IMR-90 (cell line): ENCODE data around the gene TMEM238. TPM values are rescaled to one million over a fixed set of nuclear protein-coding genes. Genes with fewer than 3 reads are reported as not detected.
A peak's percentile ranks its signal among the peaks of the same experiment; 100 is the strongest.

Experiments used
- ATAC-seq: fragments of 200-7000 bp; cut with Tn5 transposase; 2 replicates; pipeline ENCODE4 v1.9.1; 2020; ENCODE audit warnings: low read depth, mild to moderate bottlenecking, moderate library complexity
- BruUV-seq: library from RNA; stranded (reverse); fragments of 400-500 nt; replicated peaks from 2 replicates; lab custom pipeline; 2021; lab: Mats Ljungman, UMichigan
- CTCF ChIA-PET: fragments of 300-600 bp; formaldehyde crosslinking; extraction: SDS; loops from one replicate; lab custom pipeline; 2021; ENCODE audit warnings: antibody characterized with exemption; lab: Yijun Ruan, JAX
- POLR2A ChIA-PET: fragments of 300-600 bp; sonication (Branson Sonifier 250); formaldehyde crosslinking; loops from one replicate; lab custom pipeline; 2022; ENCODE audit warnings: antibody characterized with exemption; ENCODE audit not compliant: unreplicated experiment; lab: Charles Lee
- DNase-seq: peaks from one replicate; pipeline ENCODE4 v3.0.0; 2013
- H2AFZ ChIP-seq: replicated peaks from 2 replicates; pipeline ENCODE3; 2013; ENCODE audit warnings: low read length, mild to moderate bottlenecking; ENCODE audit not compliant: poor library complexity
- H2AK5ac ChIP-seq: 2 replicates; pipeline ENCODE4 v1.6.1; 2013; ENCODE audit warnings: low read depth, low read length, inconsistent platforms
- H2AK9ac ChIP-seq: replicated peaks from 2 replicates; pipeline ENCODE3; 2013; ENCODE audit warnings: mild to moderate bottlenecking, low read depth, low read length, moderate library complexity; ENCODE audit not compliant: poor library complexity
- H2BK120ac ChIP-seq: 2 replicates; pipeline ENCODE4 v1.6.1; 2013; ENCODE audit warnings: low read depth, low read length, inconsistent platforms
- H2BK15ac ChIP-seq: 3 replicates; pipeline ENCODE4 v1.6.1; 2013; ENCODE audit warnings: low read depth, low read length, inconsistent platforms
- H2BK20ac ChIP-seq: 2 replicates; pipeline ENCODE4 v1.6.1; 2013; ENCODE audit warnings: low read depth, mild to moderate bottlenecking, inconsistent platforms, low read length, moderate library complexity
- H2BK5ac ChIP-seq: 2 replicates; pipeline ENCODE4 v1.6.1; 2013; ENCODE audit warnings: mild to moderate bottlenecking, low read depth, low read length, inconsistent platforms; ENCODE audit not compliant: poor library complexity, severe bottlenecking
- H3K14ac ChIP-seq: replicated peaks from 2 replicates; pipeline ENCODE4 v1.6.1; 2013; ENCODE audit warnings: low read depth, low read length, inconsistent platforms
- H3K18ac ChIP-seq: 2 replicates; pipeline ENCODE4 v1.6.1; 2013; ENCODE audit warnings: low read depth, low read length, control low read depth
- H3K23ac ChIP-seq: 2 replicates; pipeline ENCODE4 v1.6.1; 2013; ENCODE audit warnings: low read depth, low read length, inconsistent platforms
- H3K27ac ChIP-seq: 2 replicates; pipeline ENCODE4 v1.5.1; 2013; ENCODE audit warnings: mild to moderate bottlenecking, control low read depth, low read length; ENCODE audit not compliant: insufficient read depth
- H3K27me3 ChIP-seq: 2 replicates; pipeline ENCODE4 v1.6.1; 2013; ENCODE audit warnings: low read length; ENCODE audit not compliant: control insufficient read depth, insufficient read depth
- H3K36me3 ChIP-seq: 2 replicates; pipeline ENCODE4 v1.6.1; 2013; ENCODE audit warnings: low read length, mixed read lengths; ENCODE audit not compliant: control insufficient read depth, insufficient read depth
- H3K4ac ChIP-seq: 2 replicates; pipeline ENCODE4 v1.6.1; 2013; ENCODE audit warnings: low read depth, low read length, inconsistent platforms
- H3K4me1 ChIP-seq: 2 replicates; pipeline ENCODE4 v1.6.1; 2013; ENCODE audit warnings: low read length, mixed read lengths; ENCODE audit not compliant: control insufficient read depth, insufficient read depth
- H3K4me2 ChIP-seq: 2 replicates; pipeline ENCODE4 v1.6.1; 2013; ENCODE audit warnings: low read depth, mild to moderate bottlenecking, control low read depth, low read length, moderate library complexity
- H3K4me3 ChIP-seq: 2 replicates; pipeline ENCODE4 v1.5.1; 2013; ENCODE audit warnings: low read depth, mild to moderate bottlenecking, control low read depth, low read length, moderate library complexity; ENCODE audit not compliant: insufficient read depth
- H3K56ac ChIP-seq: 2 replicates; pipeline ENCODE4 v1.6.1; 2013; ENCODE audit warnings: low read length, inconsistent platforms; ENCODE audit not compliant: insufficient read depth; ENCODE audit errors: extremely low read depth
- H3K79me1 ChIP-seq, 2 experiments: 2 replicates each; pipeline ENCODE4 v1.6.1; 2013; ENCODE audit warnings: low read length in 2 of 2, inconsistent platforms in 1 of 2, low read depth in 1 of 2
- H3K9ac ChIP-seq: 2 replicates; pipeline ENCODE4 v1.6.1; 2013; ENCODE audit warnings: low read depth, low read length, control low read depth
- H3K9me1 ChIP-seq: 2 replicates; pipeline ENCODE4 v1.6.1; 2013; ENCODE audit warnings: low read length, inconsistent platforms; ENCODE audit not compliant: insufficient read depth
- H3K9me3 ChIP-seq: 2 replicates; pipeline ENCODE4 v1.6.1; 2013; ENCODE audit warnings: low read length; ENCODE audit not compliant: control insufficient read depth, insufficient read depth
- H4K20me1 ChIP-seq: 2 replicates; pipeline ENCODE4 v1.6.1; 2013; ENCODE audit warnings: low read length, inconsistent platforms; ENCODE audit not compliant: insufficient read depth
- H4K5ac ChIP-seq: 2 replicates; pipeline ENCODE4 v1.6.1; 2013; ENCODE audit warnings: mild to moderate bottlenecking, low read depth, low read length, control low read depth
- H4K8ac ChIP-seq, 2 experiments: 2 replicates each; pipeline ENCODE4 v1.6.1; 2013; ENCODE audit warnings: low read depth in 2 of 2, low read length in 2 of 2, control low read depth in 1 of 2, inconsistent platforms in 1 of 2
- H4K91ac ChIP-seq: 2 replicates; pipeline ENCODE4 v1.6.1; 2013; ENCODE audit warnings: low read depth, low read length, inconsistent platforms; ENCODE audit not compliant: insufficient read depth
- BHLHE40 ChIP-seq: fragments of 150-350 bp; IDR thresholded peaks from 2 replicates; pipeline ENCODE4 v1.6.1; 2016; ENCODE audit warnings: mild to moderate bottlenecking, low read depth, low read length
- CEBPB ChIP-seq: IDR thresholded peaks from 2 replicates; pipeline ENCODE4 v1.6.1; 2012; ENCODE audit warnings: low read depth, low read length, improper control_type of control experiment
- CHD1 ChIP-seq: IDR thresholded peaks from 2 replicates; pipeline ENCODE4 v1.6.1; 2012; ENCODE audit warnings: low read depth, low read length, improper control_type of control experiment
- CTCF ChIP-seq: conservative IDR thresholded peaks from 2 replicates; pipeline ENCODE4 v1.5.1; 2012; ENCODE audit warnings: mild to moderate bottlenecking, low read depth, low read length, improper control_type of control experiment
- ELK1 ChIP-seq: fragments of 150-350 bp; IDR thresholded peaks from 2 replicates; pipeline ENCODE4 v1.6.1; 2016; ENCODE audit warnings: low read depth, mild to moderate bottlenecking, low read length, moderate library complexity, borderline replicate concordance
- FOS ChIP-seq: fragments of 150-350 bp; IDR thresholded peaks from 2 replicates; pipeline ENCODE4 v1.6.1; 2016; ENCODE audit warnings: low read depth, low read length
- MAFK ChIP-seq: IDR thresholded peaks from 2 replicates; pipeline ENCODE4 v1.6.1; 2012; ENCODE audit warnings: low read depth, low read length, improper control_type of control experiment
- MAZ ChIP-seq: IDR thresholded peaks from 2 replicates; pipeline ENCODE4 v1.6.1; 2012; ENCODE audit warnings: low read depth, mild to moderate bottlenecking, low read length, improper control_type of control experiment, moderate library complexity, borderline replicate concordance
- MXI1 ChIP-seq: IDR thresholded peaks from 2 replicates; pipeline ENCODE4 v1.6.1; 2012; ENCODE audit warnings: low read depth, mild to moderate bottlenecking, low read length, moderate library complexity, borderline replicate concordance
- NFE2L2 ChIP-seq: fragments of 150-350 bp; IDR thresholded peaks from 2 replicates; pipeline ENCODE4 v1.6.1; 2016; ENCODE audit warnings: low read depth, mild to moderate bottlenecking, low read length
- POLR2A ChIP-seq: IDR thresholded peaks from 2 replicates; pipeline ENCODE4 v1.6.1; 2012; ENCODE audit warnings: mild to moderate bottlenecking, low read depth, low read length
- RAD21 ChIP-seq: IDR thresholded peaks from 2 replicates; pipeline ENCODE4 v1.6.1; 2012; ENCODE audit warnings: low read length, improper control_type of control experiment
- RCOR1 ChIP-seq: IDR thresholded peaks from 2 replicates; pipeline ENCODE4 v1.6.1; 2012; ENCODE audit warnings: mild to moderate bottlenecking, low read length, improper control_type of control experiment; ENCODE audit not compliant: insufficient replicate concordance
- RFX5 ChIP-seq: IDR thresholded peaks from 2 replicates; pipeline ENCODE4 v1.8.0; 2012; ENCODE audit warnings: low read depth, mild to moderate bottlenecking, low read length, moderate library complexity
- SMC3 ChIP-seq: fragments of 150-350 bp; IDR thresholded peaks from 2 replicates; pipeline ENCODE4 v1.6.1; 2016; ENCODE audit warnings: low read depth, mild to moderate bottlenecking, antibody characterized with exemption, low read length, moderate library complexity
- USF2 ChIP-seq: fragments of 150-350 bp; IDR thresholded peaks from 2 replicates; pipeline ENCODE4 v1.6.1; 2017; ENCODE audit warnings: mild to moderate bottlenecking, antibody characterized with exemption, low read length, low read depth
- WGBS, 2 experiments: methylation state at CpG; one replicate each; pipeline versions ENCODE4 v1.1.5 to v1.1.7; 2013; ENCODE audit warnings: missing lambda C conversion rate in 2 of 2; ENCODE audit not compliant: insufficient read length in 1 of 2; ENCODE audit errors: extremely low coverage in 2 of 2; 5-methylcytosine and 5-hydroxymethylcytosine counted together
- dilution Hi-C: fragments of 300-500 bp; cut with HindIII; formaldehyde crosslinking; loops from one replicate; pipeline ENCODE4 v1.14.3; 2018; ENCODE audit warnings: low sequenced_read_pairs; ENCODE audit not compliant: unreplicated experiment
- in situ Hi-C: fragments of 300-500 bp; cut with MboI; formaldehyde crosslinking; loops from 3 replicates; pipeline ENCODE4 v1.14.3; 2019; ENCODE audit warnings: low sequenced_read_pairs, inconsistent platforms, mixed read lengths
- intact Hi-C: fragments of 100-400 bp; cut with micrococcal nuclease; formaldehyde crosslinking; loops from 2 replicates; pipeline ENCODE4 v1.10.0; 2022
- polyA plus RNA-seq, 3 experiments: library from polyadenylated mRNA; depleted of rRNA; stranded (reverse); fragments of >200 nt; gene quantifications; 2 replicates each; pipeline ENCODE4 v1.2.3, GENCODE V29; 2012; ENCODE audit warnings: low replicate concordance in 1 of 3
- total RNA-seq: library from RNA; depleted of rRNA; stranded (reverse); fragments of >200 nt; gene quantifications from 2 replicates; pipeline ENCODE4 v1.2.3, GENCODE V29; 2012

Gene TMEM238
- total and polyA plus RNA-seq, 2 of the 4 experiments (the other 2 are of a cell fraction) = not detected

DNA sequence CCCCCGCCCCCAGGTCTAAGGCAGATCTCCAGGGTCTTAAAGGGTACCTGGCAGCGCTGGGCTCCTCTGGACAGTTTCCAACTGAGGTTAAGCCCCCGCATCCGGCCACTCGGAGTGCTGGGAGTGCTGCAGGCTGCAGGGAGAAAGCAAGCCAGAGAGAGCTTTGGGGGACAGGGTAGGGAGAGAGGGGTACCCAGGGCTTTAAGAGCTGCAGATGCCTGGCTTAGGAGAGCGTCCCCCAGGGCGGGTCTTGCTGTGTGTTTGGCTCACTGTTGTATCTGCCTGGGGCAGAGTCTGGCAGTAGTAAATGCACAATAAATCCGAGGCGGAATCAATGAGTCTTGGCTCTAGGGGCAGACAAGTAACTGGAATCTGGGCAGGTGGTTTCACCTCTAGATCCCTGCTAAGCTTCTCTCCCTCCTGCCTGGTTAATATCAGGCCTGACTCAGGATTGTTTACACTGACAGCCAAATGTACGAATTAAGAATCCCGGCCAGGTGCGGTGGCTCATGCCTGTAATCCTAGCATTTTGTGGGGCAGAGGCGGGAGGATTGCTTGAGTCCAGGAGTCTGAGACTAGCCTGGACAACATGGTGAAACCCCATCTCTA, 28.8 kb downstream of the TMEM238 start:
- ChIA-PET POLR2A (no interaction called here), CTCF (no interaction called here)
- Histone ChIP-seq H3K56ac (no peak overlapping the region), H2BK20ac (no peak overlapping the region), H4K20me1 (peaks cover 7% of the 10 kb centered on the region; the same call in 1 of the 2 replicates), H3K79me1 (no peaks in the 10 kb centered on the region), H3K4me2 (no peak overlapping the region), H3K14ac (no peak overlapping the region), H3K9me1 (no peaks in the 10 kb centered on the region), H3K18ac (no peak overlapping the region), H4K91ac (no peak overlapping the region), H3K27me3 (peaks cover 43% of the 10 kb centered on the region), H3K4me1 (peaks cover 5% of the 10 kb centered on the region; the same call in 1 of the 2 replicates), H4K8ac (no peak overlapping the region), H3K9me3 (no peaks in the 10 kb centered on the region), H2AK5ac (no peak overlapping the region), H2AFZ (no peak overlapping the region), H3K4me3 (no peak overlapping the region), H3K23ac (no peak overlapping the region), H2BK15ac (no peak overlapping the region), H2AK9ac (peak overlapping the region; percentile 23), H3K36me3 (no peaks in the 10 kb centered on the region), H2BK5ac (no peak overlapping the region), H3K4ac (no peak overlapping the region), H3K27ac (no peak overlapping the region), H3K9ac (no peak overlapping the region), H2BK120ac (no peak overlapping the region), H4K5ac (no peak overlapping the region)
- ATAC-seq (no peak), DNase-seq (no peak)
- dilution Hi-C loops = no loop called here
- 55% methylated on average over 5 of the region's 13 CpGs; no CpG with 5 or more reads in 1 of the 2 experiments for WGBS, 2 experiments
- intact Hi-C loops = no loop called here
- in situ Hi-C loops = no loop called here
- TF ChIP-seq RFX5 (no peak), ELK1 (no peak), CHD1 (no peak), NFE2L2 (no peak), SMC3 (no peak), RAD21 (no peak), MXI1 (no peak), CTCF (no peak), FOS (no peak), RCOR1 (no peak), CEBPB (no peak), MAFK (no peak), BHLHE40 (no peak), USF2 (no peak), POLR2A (no peak), MAZ (no peak)
- no TSS peak for BruUV-seq
